NCI-H146 (cell line): Measurements from ENCODE around the gene CSTB.

Experiments used
- DNase-seq: peaks from one replicate; lab custom pipeline; 2025; lab: John Stamatoyannopoulos, UW

CSTB gene

GRCh38 chr21:43728467-43729390, 47.4 kb downstream of the CSTB start:
- peak; percentile 81 for DNase-seq

DNA sequence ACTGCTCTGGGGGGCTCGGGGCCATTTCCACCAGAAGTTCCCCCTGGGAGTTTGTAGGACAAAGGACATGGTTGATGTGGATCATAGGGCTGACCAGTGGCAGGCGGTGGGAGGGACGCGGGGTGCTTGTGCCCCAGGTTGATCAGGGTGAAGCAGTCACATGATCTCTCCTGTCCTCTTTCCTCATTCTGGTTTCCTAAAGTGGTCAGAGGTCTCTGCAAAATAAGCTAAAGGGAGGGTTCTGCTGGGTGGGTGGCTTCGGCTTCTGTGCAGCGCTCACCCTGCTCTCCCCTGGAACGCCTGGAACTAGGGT, 48.0 kb downstream of the CSTB start:
- DNase-seq, result no peak

- DNase-seq, result no peak
Observed at GRCh38 chr21:43727519-43728153, 48.5 kb downstream of the CSTB start.

DNA sequence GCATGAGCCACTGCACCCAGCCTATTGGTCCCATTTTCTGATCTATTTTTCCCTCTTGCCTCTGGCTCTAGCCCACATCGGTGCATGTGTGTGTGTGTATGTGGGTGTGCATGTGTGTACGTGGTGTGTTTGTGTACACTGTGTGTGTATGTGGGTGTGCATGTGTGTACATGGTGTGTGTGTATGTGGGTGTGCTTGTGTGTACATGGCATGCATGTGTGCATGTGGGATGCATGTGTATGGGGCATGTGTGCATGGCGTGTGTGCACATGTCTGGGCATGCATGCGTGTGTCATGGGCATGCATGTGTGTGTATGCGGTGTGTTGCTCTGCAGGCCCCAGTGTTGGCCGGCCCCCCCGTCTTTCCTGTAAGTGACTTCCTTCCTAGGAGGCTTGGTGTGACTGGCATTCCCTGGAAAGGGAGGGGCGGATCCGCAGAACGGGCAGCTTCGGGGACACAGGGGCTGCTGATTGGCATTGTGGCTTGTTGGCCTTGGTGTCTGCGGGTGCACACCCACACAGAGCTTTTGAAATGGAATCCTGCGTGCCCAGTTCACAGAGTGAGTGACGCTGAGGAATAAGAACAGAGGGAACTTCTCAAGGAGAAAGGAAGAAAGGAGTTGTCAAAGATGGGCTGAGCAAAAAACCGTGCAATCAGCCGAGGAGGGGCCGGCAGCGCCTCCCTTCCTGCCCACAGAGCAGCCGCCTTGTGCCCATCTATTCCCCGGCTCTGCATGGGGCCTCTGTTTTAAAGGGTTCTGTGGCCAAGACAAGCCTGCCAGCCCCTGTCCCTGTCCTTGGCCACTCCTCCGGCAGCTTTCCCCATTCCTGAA, 49.2 kb downstream of the CSTB start:
- no peak for DNase-seq
